ENCODE data around the gene DCN.

- no peak for TF ChIP-seq POLR2A (IDR thresholded peaks at IDR 0.05)
- TF ChIP-seq, protein P1, sequence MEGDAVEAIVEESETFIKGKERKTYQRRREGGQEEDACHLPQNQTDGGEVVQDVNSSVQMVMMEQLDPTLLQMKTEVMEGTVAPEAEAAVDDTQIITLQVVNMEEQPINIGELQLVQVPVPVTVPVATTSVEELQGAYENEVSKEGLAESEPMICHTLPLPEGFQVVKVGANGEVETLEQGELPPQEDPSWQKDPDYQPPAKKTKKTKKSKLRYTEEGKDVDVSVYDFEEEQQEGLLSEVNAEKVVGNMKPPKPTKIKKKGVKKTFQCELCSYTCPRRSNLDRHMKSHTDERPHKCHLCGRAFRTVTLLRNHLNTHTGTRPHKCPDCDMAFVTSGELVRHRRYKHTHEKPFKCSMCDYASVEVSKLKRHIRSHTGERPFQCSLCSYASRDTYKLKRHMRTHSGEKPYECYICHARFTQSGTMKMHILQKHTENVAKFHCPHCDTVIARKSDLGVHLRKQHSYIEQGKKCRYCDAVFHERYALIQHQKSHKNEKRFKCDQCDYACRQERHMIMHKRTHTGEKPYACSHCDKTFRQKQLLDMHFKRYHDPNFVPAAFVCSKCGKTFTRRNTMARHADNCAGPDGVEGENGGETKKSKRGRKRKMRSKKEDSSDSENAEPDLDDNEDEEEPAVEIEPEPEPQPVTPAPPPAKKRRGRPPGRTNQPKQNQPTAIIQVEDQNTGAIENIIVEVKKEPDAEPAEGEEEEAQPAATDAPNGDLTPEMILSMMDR (IDR thresholded peaks at IDR 0.05) = peak in 6 of 7 experiments; percentile 38 to 68 (median 64)
Measured at GRCh38 chr12:91178139-91178561, 4.5 kb downstream of the DCN start.
